T-cell (primary cell): ENCODE data around the gene SLAMF7. TPM values are rescaled to one million over a fixed set of nuclear protein-coding genes. Genes with fewer than 3 reads are reported as not detected.

Source experiments
- ATAC-seq, 4 experiments: fragments of 200-7000 bp in 3 of 4; fragments of 150-1000 bp in 1 of 4; cut with Tn5 transposase; replicated peaks in 1 of 4; 1 replicate in 3 of 4; 2 replicates in 1 of 4; pipeline ENCODE4 v1.10.0; 2021; ENCODE audit warnings: moderate library complexity in 3 of 4, mild to moderate bottlenecking in 2 of 4, moderate number of reproducible peaks in 1 of 4
- CTCF ChIA-PET, 2 donors: fragments of 300-600 bp; sonication (Branson Sonifier 250); formaldehyde crosslinking; loops; one replicate each; lab custom pipeline; 2022; ENCODE audit warnings: antibody characterized with exemption in 2 of 2; lab: Charles Lee
- POLR2A ChIA-PET, 2 donors: fragments of 300-600 bp; sonication (Branson Sonifier 250); formaldehyde crosslinking; loops; one replicate each; lab custom pipeline; 2022; ENCODE audit warnings: antibody characterized with exemption in 2 of 2; lab: Charles Lee
- DNase-seq, 35 experiments: peaks; one replicate each; pipeline versions ENCODE4 v3.0.0 to v3.0.0-alpha.2; 2013 to 2023
- H3K27ac ChIP-seq: one replicate; pipeline ENCODE4 v1.5.1; 2013; ENCODE audit warnings: low read length
- H3K27me3 ChIP-seq, 2 experiments: replicated peaks in 1 of 2; 1 replicate in 1 of 2; 2 replicates in 1 of 2; pipeline versions ENCODE4 v1.6.1 to v1.7.0; 2013; ENCODE audit warnings: low read length in 1 of 2, mixed read lengths in 1 of 2; ENCODE audit not compliant: control insufficient read depth in 2 of 2, insufficient read depth in 2 of 2; ENCODE audit errors: extremely low read depth in 1 of 2
- H3K36me3 ChIP-seq, 2 donors: 1 replicate in 1 of 2; 2 replicates in 1 of 2; pipeline versions ENCODE4 v1.6.1 to v1.7.0; 2013; ENCODE audit warnings: low read length in 1 of 2; ENCODE audit not compliant: control insufficient read depth in 2 of 2, insufficient read depth in 1 of 2; ENCODE audit errors: extremely low read depth in 1 of 2
- H3K4me1 ChIP-seq, 2 experiments: 1 replicate in 1 of 2; 2 replicates in 1 of 2; pipeline versions ENCODE4 v1.6.1 to v1.7.0; 2013; ENCODE audit warnings: low read length in 2 of 2, mixed read lengths in 1 of 2; ENCODE audit not compliant: insufficient read depth in 2 of 2, control insufficient read depth in 1 of 2; ENCODE audit errors: extremely low read depth in 1 of 2
- H3K4me3 ChIP-seq, 2 donors: 1 replicate in 1 of 2; 2 replicates in 1 of 2; pipeline versions ENCODE4 v1.5.1 to v1.7.0; 2013; ENCODE audit warnings: mild to moderate bottlenecking in 2 of 2, low read length in 1 of 2, moderate library complexity in 1 of 2; ENCODE audit not compliant: control insufficient read depth in 1 of 2; ENCODE audit errors: extremely low read depth in 1 of 2
- H3K9me3 ChIP-seq: 2 replicates; pipeline ENCODE4 v1.7.0; 2013
- H3K27ac Mint-ChIP-seq, 2 donors: one replicate each; pipeline ENCODE4 v1.8.0; 2020 to 2021; ENCODE audit warnings: mild to moderate bottlenecking in 2 of 2, mixed read lengths in 2 of 2
- H3K27me3 Mint-ChIP-seq, 2 donors: one replicate each; pipeline ENCODE4 v1.8.0; 2021 to 2022; ENCODE audit warnings: mixed read lengths in 2 of 2
- H3K36me3 Mint-ChIP-seq: one replicate; pipeline ENCODE4 v1.8.0; 2021; ENCODE audit warnings: mixed read lengths
- H3K4me1 Mint-ChIP-seq, 3 donors: one replicate each; pipeline ENCODE4 v1.8.0; 2020 to 2022; ENCODE audit warnings: mixed read lengths in 3 of 3, mild to moderate bottlenecking in 1 of 3
- H3K4me3 Mint-ChIP-seq, 3 donors: one replicate each; pipeline ENCODE4 v1.8.0; 2020 to 2022; ENCODE audit warnings: mild to moderate bottlenecking in 3 of 3, mixed read lengths in 3 of 3, moderate library complexity in 3 of 3
- H3K9me3 Mint-ChIP-seq, 3 donors: one replicate each; pipeline ENCODE4 v1.8.0; 2020 to 2022; ENCODE audit warnings: mixed read lengths in 3 of 3
- WGBS: methylation state at CpG from one replicate; pipeline ENCODE4 v1.1.5; 2013; ENCODE audit warnings: missing lambda C conversion rate; ENCODE audit not compliant: insufficient coverage; 5-methylcytosine and 5-hydroxymethylcytosine counted together
- total RNA-seq, 35 experiments: library from RNA in 6 of 35; stranded (reverse) in 6 of 35; fragments of 120-200 nt in 1 of 35; gene quantifications; one replicate each; pipeline versions ENCODE4 v1.2.1 to v1.2.4 and lab custom pipeline; 2013 to 2026

The SLAMF7 gene
- total RNA-seq, 5 donors from 2014 or later (not counting 1 experiment from before 2014, with no cell fraction given), result 9.5 to 32.0 (median 25.5) TPM

- DNase-seq (no peak), ATAC-seq (no peak)
- POLR2A ChIA-PET, result no interaction called here
- WGBS, result 95% methylated on average over 4 of the region's 10 CpGs
- Mint-ChIP-seq H3K27ac (peak overlapping the region in 1 of 2 donors; percentile 5), H3K4me1 (peaks cover 53 to 71% (median 70%) of the 10 kb centered on the region in 3 donors), H3K4me3 (no peak overlapping the region), H3K36me3 (peaks cover 7% of the 10 kb centered on the region), H3K9me3 (no peaks in the 10 kb centered on the region), H3K27me3 (peaks cover 0 to 3% of the 10 kb centered on the region in 2 donors)
- no peaks in the 10 kb centered on the region for H3K9me3 ChIP-seq
- H3K27me3 ChIP-seq, result no peaks in the 10 kb centered on the region
- peaks cover 11 to 48% of the 10 kb centered on the region in 2 experiments for H3K4me1 ChIP-seq
- H3K4me3 ChIP-seq, result no peak overlapping the region
- no peak overlapping the region for H3K27ac ChIP-seq
- H3K36me3 ChIP-seq, result peaks cover 0 to 19% of the 10 kb centered on the region in 2 donors
- CTCF ChIA-PET, result interaction anchor here in 1 of 2 donors (0.6 to 2.1 kb wide), 2 partner anchors 10 to 20 kb away, joined by 3 to 7 read pairs; no protein-coding TSS in a partner anchor
Measured at GRCh38 chr1:160748181-160748877, 9.3 kb downstream of the SLAMF7 start.

GRCh38 chr1:160748878-160749269, 9.8 kb downstream of the SLAMF7 start:
- H3K4me1 ChIP-seq, result peaks cover 11 to 42% of the 10 kb centered on the region in 2 experiments
- H3K27ac Mint-ChIP-seq, result peak overlapping the region in 1 of 2 donors; percentile 65
- WGBS, result no CpG with 5 or more reads among the region's 1 CpG

GRCh38 chr1:160750608-160751007, 11.6 kb downstream of the SLAMF7 start:
- ChIA-PET POLR2A (interaction anchor here in 1 of 2 donors (0.6 kb wide), 1 partner anchor 68 kb away, joined by 7 read pairs; no protein-coding TSS in a partner anchor), CTCF (interaction anchor here in 1 of 2 donors (1.1 to 1.7 kb wide), 2 partner anchors 10 to 18 kb away, joined by 3 to 6 read pairs; no protein-coding TSS in a partner anchor)
- H3K4me3 ChIP-seq, result no peak overlapping the region
- 60% methylated on average over 1 of the region's 2 CpGs for WGBS
- DNase-seq, result no peak
- Mint-ChIP-seq H3K27ac (peak overlapping the region; percentile 44 to 61), H3K4me3 (no peak overlapping the region), H3K27me3 (peaks cover 0 to 3% of the 10 kb centered on the region in 2 donors), H3K9me3 (no peaks in the 10 kb centered on the region), H3K36me3 (peaks cover 7% of the 10 kb centered on the region), H3K4me1 (peaks cover 34 to 53% (median 47%) of the 10 kb centered on the region in 3 donors)
- H3K27me3 ChIP-seq, result no peaks in the 10 kb centered on the region
- H3K27ac ChIP-seq, result peak overlapping the region; percentile 82
- no peaks in the 10 kb centered on the region for H3K9me3 ChIP-seq
- peaks cover 0 to 19% of the 10 kb centered on the region in 2 donors for H3K36me3 ChIP-seq
- ATAC-seq, result no peak
- H3K4me1 ChIP-seq, result peaks cover 0 to 43% of the 10 kb centered on the region in 2 experiments

More at GRCh38 chr1:160748878-160749269, 9.8 kb downstream of the SLAMF7 start:
- peaks cover 0 to 19% of the 10 kb centered on the region in 2 donors for H3K36me3 ChIP-seq
- CTCF ChIA-PET, result interaction anchor here in 1 of 2 donors (1.7 to 2.1 kb wide), 2 partner anchors 19 kb away, joined by 6 to 7 read pairs; no protein-coding TSS in a partner anchor
- H3K27ac ChIP-seq, result no peak overlapping the region
- peaks cover 0 to 3% of the 10 kb centered on the region in 2 donors for H3K27me3 Mint-ChIP-seq
- H3K36me3 Mint-ChIP-seq, result peaks cover 7% of the 10 kb centered on the region
- no peak overlapping the region for H3K4me3 ChIP-seq
- H3K27me3 ChIP-seq, result no peaks in the 10 kb centered on the region
- ATAC-seq (no peak), DNase-seq (no peak)
- POLR2A ChIA-PET, result no interaction called here
- peaks cover 48 to 68% (median 64%) of the 10 kb centered on the region in 3 donors for H3K4me1 Mint-ChIP-seq
- no peaks in the 10 kb centered on the region for H3K9me3 ChIP-seq
- H3K4me3 Mint-ChIP-seq, result no peak overlapping the region
- H3K9me3 Mint-ChIP-seq, result no peaks in the 10 kb centered on the region

GRCh38 chr1:160752406-160752805, 13.4 kb downstream of the SLAMF7 start:
- peak overlapping the region; percentile 2 for H3K27ac ChIP-seq
- DNase-seq, result no peak
- Mint-ChIP-seq H3K4me1 (peaks cover 49 to 62% (median 54%) of the 10 kb centered on the region in 3 donors), H3K27me3 (peaks cover 0 to 3% of the 10 kb centered on the region in 2 donors), H3K36me3 (peaks cover 7% of the 10 kb centered on the region), H3K9me3 (no peaks in the 10 kb centered on the region), H3K4me3 (no peak overlapping the region), H3K27ac (peak overlapping the region in 1 of 2 donors; percentile 36)
- H3K36me3 ChIP-seq, result peaks cover 0 to 19% of the 10 kb centered on the region in 2 donors
- ChIA-PET POLR2A (no interaction called here), CTCF (interaction anchor here (0.5 to 0.9 kb wide), 2 partner anchors 16 to 45 kb away, joined by 3 to 6 read pairs; no protein-coding TSS in a partner anchor)
- ATAC-seq, result no peak
- no peaks in the 10 kb centered on the region for H3K27me3 ChIP-seq
- 68% methylated on average over 2 of the region's 3 CpGs for WGBS
- no peak overlapping the region for H3K4me3 ChIP-seq
- H3K4me1 ChIP-seq, result peaks cover 0 to 58% of the 10 kb centered on the region in 2 experiments
- H3K9me3 ChIP-seq, result no peaks in the 10 kb centered on the region

- H3K9me3 ChIP-seq, result no peaks in the 10 kb centered on the region
- peaks cover 7% of the 10 kb centered on the region for H3K36me3 Mint-ChIP-seq
- H3K27ac Mint-ChIP-seq, result peak overlapping the region in 1 of 2 donors; percentile 36
- ChIA-PET POLR2A (no interaction called here), CTCF (no interaction called here)
- H3K36me3 ChIP-seq, result peaks cover 0 to 19% of the 10 kb centered on the region in 2 donors
- H3K4me3 ChIP-seq, result no peak overlapping the region
- WGBS, result 60% methylated on average over 3 of the region's 5 CpGs
- ATAC-seq (no peak), DNase-seq (no peak)
- peaks cover 45 to 58% (median 54%) of the 10 kb centered on the region in 3 donors for H3K4me1 Mint-ChIP-seq
- no peaks in the 10 kb centered on the region for H3K9me3 Mint-ChIP-seq
- H3K27me3 ChIP-seq, result no peaks in the 10 kb centered on the region
- peaks cover 0 to 3% of the 10 kb centered on the region in 2 donors for H3K27me3 Mint-ChIP-seq
- peaks cover 0 to 59% of the 10 kb centered on the region in 2 experiments for H3K4me1 ChIP-seq
- H3K4me3 Mint-ChIP-seq, result no peak overlapping the region
- H3K27ac ChIP-seq, result no peak overlapping the region
Measured at GRCh38 chr1:160752924-160753323, 13.9 kb downstream of the SLAMF7 start.

GRCh38 chr1:160753594-160753993, 14.5 kb downstream of the SLAMF7 start:
- DNase-seq, result no peak
- no peak overlapping the region for H3K27ac ChIP-seq
- no peak for ATAC-seq
- H3K27me3 ChIP-seq, result no peaks in the 10 kb centered on the region
- Mint-ChIP-seq H3K4me3 (no peak overlapping the region), H3K4me1 (peaks cover 39 to 54% (median 50%) of the 10 kb centered on the region in 3 donors), H3K9me3 (no peaks in the 10 kb centered on the region), H3K27me3 (peaks cover 0 to 3% of the 10 kb centered on the region in 2 donors), H3K27ac (peak overlapping the region in 1 of 2 donors; percentile 69), H3K36me3 (peaks cover 6% of the 10 kb centered on the region)
- ChIA-PET CTCF (no interaction called here), POLR2A (no interaction called here)
- H3K4me3 ChIP-seq, result no peak overlapping the region
- H3K9me3 ChIP-seq, result no peaks in the 10 kb centered on the region
- H3K4me1 ChIP-seq, result peaks cover 0 to 55% of the 10 kb centered on the region in 2 experiments
- peaks cover 0 to 16% of the 10 kb centered on the region in 2 donors for H3K36me3 ChIP-seq
